Lower leg skin (tissue), 4 donors: ENCODE data around the gene CLPTM1L. TPM values are rescaled to one million over a fixed set of nuclear protein-coding genes. Genes with fewer than 3 reads are reported as not detected.

Experiments
- DNase-seq, 2 donors: peaks; one replicate each; pipeline ENCODE4 v3.0.0-alpha.2; 2019; ENCODE audit warnings: low spot score in 2 of 2
- H3K4me3 ChIP-seq: fragments of 200-600 bp; sonication (generic); 2 replicates; pipeline ENCODE4 v1.5.1; 2017; ENCODE audit warnings: mild to moderate bottlenecking, low read depth; ENCODE audit not compliant: poor library complexity, severe bottlenecking
- CTCF ChIP-seq, 3 donors: fragments of 450-650 bp; IDR thresholded peaks; one replicate each; pipeline ENCODE4 v1.5.1; 2016; ENCODE audit warnings: antibody characterized with exemption in 3 of 3, mild to moderate bottlenecking in 3 of 3, moderate library complexity in 2 of 3
- POLR2A ChIP-seq, 2 donors: fragments of 450-650 bp; IDR thresholded peaks; one replicate each; pipeline ENCODE4 v1.6.1; 2016 to 2017; ENCODE audit warnings: antibody characterized with exemption in 2 of 2, mild to moderate bottlenecking in 1 of 2, moderate library complexity in 1 of 2
- WGBS, 2 donors: methylation state at CpG; one replicate each; pipeline ENCODE4 v1.1.5; 2018; 5-methylcytosine and 5-hydroxymethylcytosine counted together
- intact Hi-C: fragments of 100-400 bp; cut with DNase I; formaldehyde crosslinking; loops from one replicate; pipeline ENCODE4 v1.15.0; 2023; ENCODE audit warnings: low total_unique reads
- total RNA-seq, 4 donors: library from RNA; depleted of rRNA; stranded (reverse); fragments of >200 nt; gene quantifications; one replicate each; pipeline ENCODE4 v1.1.0, GENCODE V29; 2016

CLPTM1L gene
- total RNA-seq, 4 donors from 2014 or later, result 82.8 to 123 (median 102) TPM

GRCh38 chr5:1274471-1274870 is 70.4 kb downstream of the CLPTM1L start:
- H3K4me3 ChIP-seq, result no peak overlapping the region
- intact Hi-C loops, result no loop called here
- no peak for DNase-seq
- TF ChIP-seq POLR2A (IDR thresholded peaks at IDR 0.05) (no peak), CTCF (IDR thresholded peaks at IDR 0.05) (no peak)
- 78 to 81% methylated on average over 16 of the region's 16 CpGs for WGBS, 2 donors

DNA sequence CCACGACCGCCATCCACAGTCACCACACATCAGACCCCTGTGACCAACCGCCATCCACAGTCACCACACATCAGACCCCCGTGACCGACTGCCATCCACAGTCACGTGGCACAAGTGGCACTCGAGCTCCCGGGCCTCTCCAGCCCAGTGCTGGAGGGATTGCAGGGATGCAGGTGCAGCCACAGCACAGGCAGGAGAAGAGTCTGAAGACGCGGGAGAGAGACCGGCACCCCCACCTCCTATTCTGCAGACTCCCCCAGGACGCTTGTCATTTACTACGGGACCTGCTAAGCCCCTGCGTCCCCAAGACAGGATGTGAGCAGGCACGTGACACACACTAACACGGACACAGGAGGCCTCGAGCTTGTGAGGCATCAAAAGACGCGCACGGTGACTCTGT is 71.2 kb downstream of the CLPTM1L start:
- no peak for DNase-seq
- H3K4me3 ChIP-seq, result no peak overlapping the region
- intact Hi-C loops, result no loop called here
- 91 to 92% methylated on average over 12 to 16 of the region's 20 CpGs for WGBS, 2 donors
- no peak for TF ChIP-seq CTCF (IDR thresholded peaks at IDR 0.05)
- no peak for TF ChIP-seq POLR2A (IDR thresholded peaks at IDR 0.05)

DNA sequence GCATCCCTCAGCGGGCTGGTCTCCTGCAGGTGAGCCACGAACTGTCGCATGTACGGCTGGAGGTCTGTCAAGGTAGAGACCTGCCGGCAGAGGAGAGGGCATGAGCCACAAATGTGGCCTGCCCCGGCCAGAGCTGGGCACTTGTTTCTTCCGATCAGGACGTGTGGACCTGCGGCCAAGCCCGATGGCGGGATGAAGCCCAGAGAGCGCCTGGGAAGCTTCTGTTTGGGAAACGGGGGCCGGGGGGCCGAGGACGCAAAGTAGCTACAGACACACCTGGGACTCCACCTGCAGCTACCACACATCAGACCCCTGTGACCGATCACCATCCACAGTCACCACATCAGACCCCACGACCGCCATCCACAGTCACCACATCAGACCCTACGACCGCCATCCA is 72.7 kb downstream of the CLPTM1L start:
- no peak for DNase-seq
- WGBS, 2 donors, result 93 to 94% methylated on average over 21 of the region's 21 CpGs
- no peak for TF ChIP-seq POLR2A (IDR thresholded peaks at IDR 0.05)
- no peak for TF ChIP-seq CTCF (IDR thresholded peaks at IDR 0.05)
- H3K4me3 ChIP-seq, result no peak overlapping the region
- intact Hi-C loops, result no loop called here

GRCh38 chr5:1270933-1271914 is 73.7 kb downstream of the CLPTM1L start:
- H3K4me3 ChIP-seq, result no peak overlapping the region
- TF ChIP-seq POLR2A (IDR thresholded peaks at IDR 0.05) (no peak), CTCF (IDR thresholded peaks at IDR 0.05) (no peak)
- intact Hi-C loops, result no loop called here
- no peak for DNase-seq
- 90 to 92% methylated on average over 33 to 39 of the region's 39 CpGs for WGBS, 2 donors

- WGBS, 2 donors, result 92 to 93% methylated on average over 22 of the region's 22 CpGs
- no peak overlapping the region for H3K4me3 ChIP-seq
- DNase-seq, result no peak
- intact Hi-C loops, result no loop called here
- no peak for TF ChIP-seq CTCF (IDR thresholded peaks at IDR 0.05)
- TF ChIP-seq POLR2A (IDR thresholded peaks at IDR 0.05), result no peak
These were observed 74.5 kb downstream of the CLPTM1L start for GRCh38 chr5:1270426-1270825.
